GF-D8 (cell line): ENCODE data around the gene FSTL5.
"Not testable (repeated sequence)": the region's sequence is repeated elsewhere in the genome, so short reads cannot be mapped to it uniquely, and the experiment has no call there.

Source experiments
- DNase-seq: peaks from one replicate; lab custom pipeline; 2025; lab: John Stamatoyannopoulos, UW

FSTL5 gene

GRCh38 chr4:161829591-161829990 lies 334.2 kb downstream of the FSTL5 start:
- DNase-seq: no peak

GRCh38 chr4:161828061-161828460 lies 335.7 kb downstream of the FSTL5 start:
- DNase-seq: no peak

DNA sequence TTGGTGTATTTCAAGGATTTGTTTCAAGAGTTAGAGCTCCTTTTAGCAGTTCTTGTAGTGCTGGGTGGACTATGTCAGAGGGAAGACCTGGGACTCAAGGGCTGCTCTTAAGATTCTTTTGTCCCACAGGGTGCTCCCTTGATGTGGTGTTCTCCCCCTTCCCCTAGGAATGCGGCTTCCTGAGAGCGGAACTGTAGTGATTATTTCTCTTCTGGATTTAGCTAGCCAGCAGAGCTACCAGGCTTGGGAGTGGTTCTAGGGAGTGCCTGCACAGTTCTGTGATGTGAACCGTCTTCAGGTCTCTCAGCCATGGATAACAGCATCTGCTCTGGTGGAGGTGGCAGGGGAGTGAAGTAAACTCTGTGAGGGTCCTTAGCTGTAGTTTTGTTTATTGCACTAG lies 336.8 kb downstream of the FSTL5 start:
- no peak for DNase-seq

DNA sequence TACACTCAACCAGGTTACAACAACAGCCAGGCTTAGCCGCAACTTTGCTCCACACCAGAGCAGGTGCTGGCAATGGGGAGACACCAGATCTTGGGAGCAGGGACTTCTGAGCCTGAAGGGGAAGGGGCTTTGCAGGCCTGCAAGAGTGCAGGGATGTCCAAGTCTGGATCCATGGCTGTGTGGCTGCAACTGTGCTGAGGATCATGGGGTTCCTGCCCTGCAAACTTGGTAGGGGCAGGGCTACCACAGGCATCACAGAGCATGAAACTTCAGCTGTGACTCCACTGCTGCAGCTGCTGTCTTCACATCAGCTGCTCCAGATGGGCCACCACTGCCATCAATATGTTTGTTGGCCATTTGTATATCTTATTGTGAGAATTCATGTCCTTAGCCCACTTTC lies 340.4 kb downstream of the FSTL5 start:
- no peak for DNase-seq

GRCh38 chr4:161822174-161822573 lies 341.6 kb downstream of the FSTL5 start:
- DNase-seq: no peak

GRCh38 chr4:161817914-161818313 lies 345.9 kb downstream of the FSTL5 start:
- DNase-seq: no peak

GRCh38 chr4:161816958-161817357 lies 346.8 kb downstream of the FSTL5 start:
- no peak for DNase-seq

DNA sequence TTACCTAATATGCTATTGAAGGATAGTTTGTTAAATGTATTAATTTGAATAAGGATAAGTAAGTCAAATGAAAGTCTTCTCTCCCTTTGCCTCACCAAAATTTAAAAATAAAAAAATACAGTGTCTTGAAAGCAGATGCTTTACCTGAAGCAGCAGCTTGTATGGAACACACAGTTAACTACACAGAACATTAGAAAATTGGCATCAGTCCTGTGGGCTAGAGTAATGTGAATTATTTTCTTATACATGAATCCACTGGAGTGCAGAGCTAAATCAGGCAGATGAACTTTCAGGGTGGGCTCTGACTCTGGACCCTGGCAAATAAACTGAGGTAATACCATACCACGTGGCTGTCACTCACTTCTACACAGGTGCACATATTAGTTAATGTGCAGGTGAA lies 348.0 kb downstream of the FSTL5 start:
- DNase-seq: no peak

GRCh38 chr4:161813889-161814288 lies 349.9 kb downstream of the FSTL5 start:
- no peak for DNase-seq

- DNase-seq: no peak
Observed at GRCh38 chr4:161813389-161813788, 350.4 kb downstream of the FSTL5 start.

GRCh38 chr4:161803171-161803570 lies 360.6 kb downstream of the FSTL5 start:
- no peak for DNase-seq

DNA sequence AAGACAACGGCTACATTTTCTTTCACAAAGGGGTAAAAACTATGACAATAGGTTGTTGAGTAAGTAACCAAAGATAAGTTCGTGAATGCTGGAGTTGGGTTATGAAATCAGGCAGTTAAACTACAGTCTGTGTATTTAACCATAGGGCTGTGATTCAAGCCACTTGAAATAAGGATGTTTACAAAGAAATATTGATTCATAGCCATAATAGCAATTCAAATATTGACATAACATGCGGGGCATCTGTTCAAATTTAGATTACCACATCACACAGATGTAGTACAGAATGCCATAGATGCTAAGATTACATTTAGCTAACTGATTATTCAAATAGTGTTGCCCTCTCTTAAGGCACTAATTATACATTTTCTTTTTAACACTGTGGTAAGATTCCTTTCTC lies 364.1 kb downstream of the FSTL5 start:
- DNase-seq: no peak

- no peak for DNase-seq
Observed at GRCh38 chr4:161792991-161793390, 370.8 kb downstream of the FSTL5 start.

DNA sequence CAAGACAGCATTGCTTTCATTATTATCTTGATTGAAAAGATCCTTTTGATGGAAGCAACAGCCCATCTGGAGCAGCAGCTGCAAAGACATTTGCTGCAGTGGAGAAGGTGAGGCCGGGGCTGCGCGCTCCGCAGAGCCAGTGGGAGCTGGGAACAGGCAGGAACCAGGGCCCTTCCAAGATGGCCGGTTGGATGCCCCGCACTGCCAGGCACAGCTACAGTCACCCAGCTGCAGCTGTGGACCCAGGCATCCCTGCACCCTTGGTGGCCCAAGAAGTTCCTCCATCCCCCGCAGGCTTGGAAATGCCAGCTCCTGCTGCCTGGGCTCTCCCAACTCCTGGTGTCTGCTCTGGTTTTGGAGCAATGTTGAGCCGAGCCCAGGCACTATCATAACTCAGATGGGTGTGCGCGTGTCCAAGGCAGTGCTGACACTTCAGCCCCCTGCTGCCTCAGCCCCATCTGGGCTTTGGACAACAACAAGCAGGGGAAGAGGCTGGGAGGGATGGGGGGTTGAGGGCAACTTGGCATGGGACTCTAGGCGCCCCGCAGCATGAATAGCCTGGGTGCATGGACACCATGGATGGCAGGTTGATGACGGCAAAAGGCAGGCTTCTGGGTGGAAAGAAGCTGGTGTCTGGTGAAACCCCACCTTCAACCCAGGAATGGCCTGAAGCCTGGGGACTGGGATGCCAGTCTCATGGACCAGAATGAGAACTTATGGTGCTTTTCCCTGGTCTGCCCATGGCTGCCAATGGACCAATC lies 371.8 kb downstream of the FSTL5 start:
- DNase-seq: no peak

DNA sequence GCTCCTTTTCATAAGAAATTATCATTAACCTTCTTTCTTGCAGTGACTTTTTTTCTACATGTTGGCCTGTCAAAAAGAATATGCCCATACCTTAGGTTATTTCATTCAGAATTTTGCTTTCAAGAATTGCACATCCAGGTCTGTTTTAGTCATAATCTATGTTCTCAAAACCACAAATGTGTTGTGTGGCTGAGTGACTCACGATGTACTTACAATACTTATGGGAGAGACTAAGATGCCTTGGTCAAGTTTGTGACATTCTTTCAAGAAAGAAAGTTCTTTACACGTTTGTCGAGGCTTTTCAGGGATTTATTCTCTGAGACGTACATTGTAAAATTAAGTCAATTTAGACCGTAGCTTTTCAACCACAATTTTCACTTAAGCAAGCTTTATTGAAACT lies 396.7 kb downstream of the FSTL5 start:
- no peak for DNase-seq

- no peak for DNase-seq
Observed at GRCh38 chr4:161762796-161763195, 401.0 kb downstream of the FSTL5 start.

DNA sequence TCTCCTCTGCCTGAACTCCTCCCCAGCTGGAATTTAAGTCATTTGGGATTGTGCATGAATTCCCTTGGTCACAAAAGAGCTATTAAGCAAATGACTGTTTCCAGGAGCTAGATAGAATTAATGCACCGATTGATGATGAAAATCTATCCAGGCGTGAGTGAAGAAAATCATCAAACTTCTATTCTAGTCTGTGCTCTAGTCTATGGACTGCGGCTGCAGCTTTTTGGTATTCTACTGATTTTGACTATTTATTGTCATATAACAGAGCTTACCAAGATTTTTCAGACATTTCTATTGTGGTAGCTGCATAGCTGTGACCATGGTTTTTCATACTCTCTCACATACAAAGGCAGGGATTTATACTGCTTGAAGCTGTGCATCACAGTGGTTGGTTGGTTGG lies 403.8 kb downstream of the FSTL5 start:
- no peak for DNase-seq

- not testable (repeated sequence) for DNase-seq
Observed at GRCh38 chr4:161758412-161758811, 405.4 kb downstream of the FSTL5 start.

DNA sequence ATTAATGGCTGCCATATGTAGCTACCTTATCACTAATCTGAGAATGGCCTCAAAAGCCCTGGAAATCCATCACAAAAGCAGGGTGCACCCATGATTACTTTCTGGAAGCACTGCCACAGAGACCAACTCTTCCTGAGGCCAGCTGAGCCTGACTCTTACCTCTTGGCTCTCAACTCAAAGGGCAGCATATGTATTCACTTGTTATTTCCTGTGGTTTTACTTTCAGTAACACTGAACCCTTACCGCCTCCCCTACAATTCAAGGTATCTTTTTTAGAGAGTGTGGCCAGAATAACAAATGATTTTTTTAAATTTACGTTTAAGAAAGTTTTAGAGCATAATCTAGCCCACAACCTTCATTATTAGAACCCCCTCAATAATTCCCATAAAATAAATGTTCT lies 434.9 kb downstream of the FSTL5 start:
- no peak for DNase-seq

GRCh38 chr4:161721947-161722346 lies 441.9 kb downstream of the FSTL5 start:
- no peak for DNase-seq

- DNase-seq: no peak
Observed at GRCh38 chr4:161717084-161717483, 446.7 kb downstream of the FSTL5 start.

GRCh38 chr4:161714931-161715330 lies 448.9 kb downstream of the FSTL5 start:
- no peak for DNase-seq

DNA sequence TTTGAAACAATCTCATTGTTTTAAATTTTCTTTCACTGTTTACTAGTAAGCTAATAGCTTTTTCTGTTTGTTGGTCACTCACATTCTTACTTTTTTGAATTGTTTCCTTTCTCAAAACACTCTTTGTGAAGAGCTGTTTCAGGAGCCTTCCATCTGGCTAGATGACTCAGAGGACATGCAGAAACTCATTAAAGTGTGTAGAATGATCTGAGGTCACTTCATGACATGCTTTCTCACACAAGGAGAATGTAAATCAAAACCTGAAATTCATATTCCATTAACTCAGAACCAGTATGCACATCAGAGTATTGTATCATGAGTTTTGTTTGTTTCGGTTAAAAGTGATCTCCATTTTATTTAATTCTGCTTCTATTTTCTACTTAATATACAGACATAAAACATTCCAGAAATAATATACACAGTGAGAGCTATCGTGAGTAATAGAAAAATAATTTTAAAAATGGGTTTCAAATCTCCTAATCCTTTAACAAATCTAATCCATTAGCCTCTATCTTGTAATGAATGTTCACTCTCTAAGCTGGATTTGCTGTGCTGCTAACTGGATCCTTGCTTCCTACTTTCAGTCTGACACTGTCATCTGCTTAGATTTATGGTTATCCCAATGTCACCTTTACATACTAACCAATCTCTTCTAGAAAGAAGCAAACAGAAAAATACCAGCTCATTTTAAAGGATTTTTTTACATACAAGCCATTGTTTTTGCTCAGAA lies 449.6 kb downstream of the FSTL5 start:
- DNase-seq: no peak

GRCh38 chr4:161704653-161705052 lies 459.1 kb downstream of the FSTL5 start:
- no peak for DNase-seq
